ENCODE results near the gene RECQL5.
A peak's percentile ranks its signal among the peaks of the same experiment; 100 is the strongest.

Gene RECQL5

DNA sequence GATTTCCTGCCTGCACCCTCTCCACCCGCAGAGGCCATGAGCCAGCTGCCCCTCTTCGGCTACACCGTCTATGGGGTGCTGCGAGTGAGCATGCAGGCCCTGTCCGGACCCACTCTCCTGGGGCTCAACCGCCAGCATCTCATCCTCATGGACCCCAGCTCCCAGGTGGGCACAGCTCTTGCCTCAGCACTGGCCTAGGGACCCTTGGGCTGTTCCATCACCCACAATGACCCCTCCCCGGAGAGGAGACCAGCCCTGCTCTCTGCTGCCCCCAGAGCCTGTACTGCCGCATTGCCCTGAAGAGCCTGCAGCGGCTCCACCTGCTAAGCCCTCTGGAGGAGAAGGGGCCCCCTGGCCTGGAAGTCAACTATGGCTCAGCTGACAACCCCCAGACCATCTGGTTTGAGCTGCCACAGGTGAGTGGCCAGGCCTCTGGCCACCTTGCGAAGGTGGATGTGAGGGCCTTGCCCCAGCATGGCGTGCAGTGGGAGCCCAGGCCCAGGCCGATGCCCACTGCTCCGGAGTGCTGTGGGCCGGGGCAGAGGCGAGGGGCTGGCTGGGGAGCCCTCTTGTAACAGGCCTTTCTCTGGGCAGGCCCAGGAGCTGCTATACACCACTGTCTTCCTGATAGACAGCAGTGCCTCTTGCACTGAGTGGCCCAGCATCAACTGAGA is 41.0 kb downstream of the RECQL5 start:
- DNase-seq (ENCODE audit: low read depth): peak; percentile 49
- TF ChIP-seq, protein P1, sequence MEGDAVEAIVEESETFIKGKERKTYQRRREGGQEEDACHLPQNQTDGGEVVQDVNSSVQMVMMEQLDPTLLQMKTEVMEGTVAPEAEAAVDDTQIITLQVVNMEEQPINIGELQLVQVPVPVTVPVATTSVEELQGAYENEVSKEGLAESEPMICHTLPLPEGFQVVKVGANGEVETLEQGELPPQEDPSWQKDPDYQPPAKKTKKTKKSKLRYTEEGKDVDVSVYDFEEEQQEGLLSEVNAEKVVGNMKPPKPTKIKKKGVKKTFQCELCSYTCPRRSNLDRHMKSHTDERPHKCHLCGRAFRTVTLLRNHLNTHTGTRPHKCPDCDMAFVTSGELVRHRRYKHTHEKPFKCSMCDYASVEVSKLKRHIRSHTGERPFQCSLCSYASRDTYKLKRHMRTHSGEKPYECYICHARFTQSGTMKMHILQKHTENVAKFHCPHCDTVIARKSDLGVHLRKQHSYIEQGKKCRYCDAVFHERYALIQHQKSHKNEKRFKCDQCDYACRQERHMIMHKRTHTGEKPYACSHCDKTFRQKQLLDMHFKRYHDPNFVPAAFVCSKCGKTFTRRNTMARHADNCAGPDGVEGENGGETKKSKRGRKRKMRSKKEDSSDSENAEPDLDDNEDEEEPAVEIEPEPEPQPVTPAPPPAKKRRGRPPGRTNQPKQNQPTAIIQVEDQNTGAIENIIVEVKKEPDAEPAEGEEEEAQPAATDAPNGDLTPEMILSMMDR (conservative IDR thresholded peaks at IDR 0.05; ENCODE audit: low read depth, low read length): peak; percentile 82
- no peak overlapping the region for H3K4me3 ChIP-seq (ENCODE audit: low read depth, low read length)

DNA sequence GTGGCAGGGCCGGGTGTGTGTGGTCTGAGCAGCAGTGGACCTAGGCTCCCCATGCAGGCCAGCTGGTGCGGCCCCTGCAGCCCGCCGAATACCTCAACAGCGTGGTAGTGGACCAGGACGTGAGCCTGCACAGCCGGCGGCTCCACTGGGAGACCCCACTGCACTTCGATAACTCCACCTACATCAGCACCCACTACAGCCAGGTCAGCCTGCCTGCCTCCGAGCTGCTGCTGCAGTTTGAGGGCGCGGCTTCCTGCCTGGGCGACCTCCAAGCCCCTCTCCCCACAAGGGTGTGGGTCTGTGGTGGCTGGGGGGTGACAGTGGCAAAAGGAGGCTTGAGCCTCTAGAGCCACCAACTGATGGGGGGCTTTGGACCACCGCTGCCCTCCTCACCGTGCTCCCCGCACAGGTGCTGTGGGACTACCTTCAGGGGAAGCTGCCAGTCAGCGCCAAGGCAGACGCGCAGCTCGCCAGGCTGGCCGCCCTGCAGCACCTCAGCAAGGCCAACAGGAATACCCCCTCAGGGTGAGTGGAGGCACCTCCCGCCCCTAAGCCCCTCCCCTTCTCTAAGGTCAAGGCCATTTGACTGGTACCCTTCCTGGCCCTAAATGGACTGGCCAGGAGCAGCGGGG is 42.1 kb downstream of the RECQL5 start:
- H3K4me3 ChIP-seq (ENCODE audit: low read depth, low read length): no peak overlapping the region
- TF ChIP-seq, protein P1 (conservative IDR thresholded peaks at IDR 0.05; ENCODE audit: low read depth, low read length): no peak
- no peak for DNase-seq (ENCODE audit: low read depth)

DNA sequence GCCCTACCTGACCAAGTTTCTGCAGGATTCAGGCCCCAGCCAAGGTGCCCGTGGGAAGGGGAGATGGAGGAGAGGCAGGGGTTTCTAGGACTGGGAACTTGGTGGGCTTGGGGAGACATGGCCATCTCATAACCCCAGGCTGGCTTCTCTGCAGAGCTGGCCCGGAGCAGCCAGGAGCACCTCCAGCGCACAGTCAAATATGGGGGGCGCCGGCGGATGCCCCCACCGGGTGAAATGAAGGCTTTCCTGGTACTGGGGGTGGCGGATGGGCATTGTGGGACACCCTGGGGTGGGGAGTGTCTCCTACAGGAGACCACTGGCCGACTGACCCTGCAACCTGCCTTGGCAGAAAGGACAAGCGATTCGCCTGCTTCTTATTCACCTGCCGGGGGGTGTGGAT is 42.9 kb downstream of the RECQL5 start:
- TF ChIP-seq, protein P1 (conservative IDR thresholded peaks at IDR 0.05; ENCODE audit: low read depth, low read length): no peak
- no peak for DNase-seq (ENCODE audit: low read depth)

DNA sequence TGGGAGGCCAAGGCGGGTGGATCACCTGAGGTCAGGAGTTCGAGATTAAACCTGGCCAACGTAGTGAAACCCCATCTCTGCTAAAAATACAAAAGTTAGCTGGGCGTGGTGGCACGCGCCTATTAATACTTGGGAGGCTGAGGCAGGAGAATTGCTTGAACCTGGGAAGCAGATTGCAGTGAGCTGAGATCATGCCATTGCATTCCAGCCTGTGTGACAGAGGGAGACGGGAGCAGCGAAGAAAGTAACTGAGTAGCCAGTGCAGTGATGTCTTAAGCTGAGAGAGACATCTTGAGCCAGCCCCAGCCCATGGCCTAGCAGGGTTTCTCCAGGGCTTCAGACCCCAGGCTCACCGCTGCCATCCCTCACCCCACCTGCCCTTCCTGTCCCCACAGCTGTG is 43.6 kb downstream of the RECQL5 start:
- DNase-seq (ENCODE audit: low read depth): no peak
- TF ChIP-seq, protein P1 (conservative IDR thresholded peaks at IDR 0.05; ENCODE audit: low read depth, low read length): no peak
- no peak overlapping the region for H3K4me3 ChIP-seq (ENCODE audit: low read depth, low read length)

More for the DNA sequence above, 42.9 kb downstream of the RECQL5 start:
- no peak overlapping the region for H3K4me3 ChIP-seq (ENCODE audit: low read depth, low read length)

DNA sequence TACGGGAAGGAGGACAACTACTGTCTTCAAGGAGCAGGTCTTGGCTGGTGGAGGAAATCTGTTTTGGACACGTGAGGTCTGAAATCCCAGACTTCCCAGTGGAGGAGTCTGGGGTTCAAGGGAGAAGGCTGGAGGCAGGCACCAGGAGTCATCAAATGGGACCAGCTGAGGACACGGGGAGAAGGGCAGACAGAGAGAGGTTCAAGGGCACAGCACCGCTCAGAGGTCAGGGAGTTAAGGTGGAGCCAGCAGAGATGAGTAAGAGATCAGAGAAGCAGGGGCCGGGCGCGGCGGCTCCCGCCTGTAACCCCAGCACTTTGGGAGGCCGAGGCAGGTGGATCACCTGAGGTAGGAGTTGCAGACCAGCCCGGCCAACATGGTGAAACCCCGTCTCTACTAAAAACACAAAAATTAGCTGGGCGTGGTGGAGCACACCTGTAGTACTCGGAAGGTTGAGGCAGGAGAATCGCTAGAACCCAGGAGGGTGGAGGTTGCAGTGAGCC is 44.1 kb downstream of the RECQL5 start:
- TF ChIP-seq, protein P1 (conservative IDR thresholded peaks at IDR 0.05; ENCODE audit: low read depth, low read length): no peak
- H3K4me3 ChIP-seq (ENCODE audit: low read depth, low read length): no peak overlapping the region
- no peak for DNase-seq (ENCODE audit: low read depth)

DNA sequence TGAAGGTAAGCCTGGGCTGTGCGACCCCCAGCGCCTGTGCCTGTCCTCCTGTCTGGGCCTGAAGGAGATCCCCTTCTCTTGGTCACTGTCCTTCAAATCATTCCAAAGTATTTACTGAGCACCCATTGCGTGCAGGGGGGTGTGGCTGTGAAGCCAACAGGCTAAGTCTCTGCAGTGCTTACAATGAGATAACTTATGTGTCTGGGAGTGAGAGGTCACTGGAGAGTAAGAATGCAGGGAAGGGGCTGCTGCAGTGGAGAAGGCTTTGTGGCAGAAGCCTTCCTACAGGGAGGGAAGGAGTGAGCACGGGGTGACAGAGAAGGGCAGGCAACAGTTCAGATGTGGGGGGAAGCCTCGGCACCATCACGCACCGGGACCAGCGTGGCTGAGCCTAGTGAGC is 44.9 kb downstream of the RECQL5 start:
- DNase-seq (ENCODE audit: low read depth): no peak
- TF ChIP-seq, protein P1 (conservative IDR thresholded peaks at IDR 0.05; ENCODE audit: low read depth, low read length): no peak
- H3K4me3 ChIP-seq (ENCODE audit: low read depth, low read length): no peak overlapping the region
